Stimulated activated CD4-positive, alpha-beta T cell treated with anti-CD3 and anti-CD28 coated beads, Interleukin-1b, Interleukin-23, amount 100 ng/mL, for 1 hour (primary cell): ENCODE data around the gene OR2G6.
"Not testable (repeated sequence)": the region's sequence is repeated elsewhere in the genome, so short reads cannot be mapped to it uniquely, and the experiment has no call there.

Experiments
- DNase-seq, 2 donors: peaks; one replicate each; pipeline ENCODE4 v3.0.0-alpha.2; 2020; ENCODE audit warnings: low read depth in 2 of 2

The OR2G6 gene

GRCh38 chr1:248574657-248575056, 66.8 kb downstream of the OR2G6 start, which contains the start of gene OR2T34:
Gene OR2T34 (minus strand): TSS chr1:248574757. CDS start chr1:248574757, 0 bp downstream.
- not testable (repeated sequence) for DNase-seq

- no peak for DNase-seq
Measured at GRCh38 chr1:248576260-248576980, 68.5 kb downstream of the OR2G6 start.
